ENCODE results near the gene PLCB1. TPM values are rescaled to one million over a fixed set of nuclear protein-coding genes. Genes with fewer than 3 reads are reported as not detected.
"Not testable (repeated sequence)": the region's sequence is repeated elsewhere in the genome, so short reads cannot be mapped to it uniquely, and the experiment has no call there.

PLCB1 gene
- total and polyA plus RNA-seq, 7 experiments from 2014 or later, result 0.56 to 17.6 (median 2.3) TPM

DNA sequence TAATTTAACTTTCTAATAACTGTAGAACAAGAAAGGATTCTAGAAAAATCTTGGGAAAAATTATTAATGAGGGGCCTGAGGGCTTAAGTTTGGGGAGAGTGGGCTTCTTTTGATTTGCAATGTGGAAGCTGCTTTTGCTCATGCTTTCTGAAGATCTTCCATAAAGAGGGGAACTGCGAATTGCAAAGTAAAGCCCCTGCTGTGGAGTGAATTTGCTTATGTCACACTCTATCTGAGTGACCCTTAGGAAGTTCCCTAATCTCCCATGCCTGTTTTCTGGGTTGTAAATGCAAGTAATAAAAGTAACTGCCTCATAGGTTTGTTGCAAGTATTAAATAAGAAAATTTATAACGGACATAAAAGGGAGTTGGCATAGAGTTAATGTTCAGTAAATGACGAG, 301.2 kb downstream of the PLCB1 start:
- H3K36me3 ChIP-seq (ENCODE audit: control insufficient read depth in 2 of 3, insufficient read depth in 3 of 3, low read length in 3 of 3), result no peaks in the 10 kb centered on the region
- H3K27me3 ChIP-seq (ENCODE audit: control insufficient read depth in 2 of 2, insufficient read depth in 2 of 2, low read length in 2 of 2), result no peaks in the 10 kb centered on the region
- no peak overlapping the region for H3K27ac Mint-ChIP-seq
- H3K4me1 ChIP-seq (ENCODE audit: control insufficient read depth in 2 of 2, insufficient read depth in 2 of 2, low read length in 2 of 2), result peaks cover 0 to 6% of the 10 kb centered on the region in 2 donors
- H3K27me3 Mint-ChIP-seq, result peaks cover 0 to 4% (median 0%) of the 10 kb centered on the region in 5 donors
- no peak overlapping the region for H3K27ac ChIP-seq (ENCODE audit: low read depth, low read length)
- ATAC-seq, result no peak
- ChIA-PET CTCF (no interaction called here), POLR2A (no interaction called here)
- no peak overlapping the region for H3K4me3 ChIP-seq (ENCODE audit: low read length)
- H3K4me3 Mint-ChIP-seq, result no peak overlapping the region
- intact Hi-C loops (cut with micrococcal nuclease), result no loop called here
- no peaks in the 10 kb centered on the region for H3K4me1 Mint-ChIP-seq
- no peaks in the 10 kb centered on the region for H3K9me3 Mint-ChIP-seq
- no peaks in the 10 kb centered on the region for H3K36me3 Mint-ChIP-seq
- H3K9me3 ChIP-seq (ENCODE audit: control insufficient read depth in 2 of 3, low read length in 3 of 3), result no peaks in the 10 kb centered on the region
- no peak for DNase-seq

DNA sequence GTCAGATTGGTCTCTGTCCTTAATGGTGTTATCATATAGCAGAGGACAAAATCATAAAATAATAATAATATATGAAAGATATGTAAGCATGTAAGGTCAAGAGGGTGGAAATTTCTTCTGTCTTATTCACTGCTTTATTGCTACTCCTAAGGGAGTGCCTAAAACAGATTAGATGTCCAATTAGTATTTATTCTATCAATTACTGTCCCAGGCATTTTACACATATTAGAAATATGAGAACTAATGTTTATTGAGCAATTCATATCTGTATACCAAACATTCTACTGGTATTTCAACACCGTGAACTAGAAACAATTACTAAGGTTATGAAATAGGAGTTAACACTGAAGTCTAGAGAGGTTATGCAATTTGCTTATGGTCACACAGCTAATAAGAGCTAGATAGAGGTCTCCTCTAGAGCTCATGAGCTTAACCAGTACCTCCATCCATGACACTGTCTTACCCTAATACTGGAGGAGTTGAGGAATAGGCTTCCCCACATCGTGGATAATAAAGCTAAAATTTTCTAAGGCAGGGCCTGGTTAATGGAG, 302.3 kb downstream of the PLCB1 start:
- H3K36me3 Mint-ChIP-seq, result no peaks in the 10 kb centered on the region
- H3K4me3 Mint-ChIP-seq, result no peak overlapping the region

GRCh38 chr20:8435285-8436035, 303.4 kb downstream of the PLCB1 start:
- Histone ChIP-seq H3K27me3 (ENCODE audit: control insufficient read depth in 2 of 2, insufficient read depth in 2 of 2, low read length in 2 of 2) (no peaks in the 10 kb centered on the region), H3K36me3 (ENCODE audit: control insufficient read depth in 2 of 3, insufficient read depth in 3 of 3, low read length in 3 of 3) (no peaks in the 10 kb centered on the region), H3K9me3 (ENCODE audit: control insufficient read depth in 2 of 3, low read length in 3 of 3) (no peaks in the 10 kb centered on the region), H3K4me1 (ENCODE audit: control insufficient read depth in 2 of 2, insufficient read depth in 2 of 2, low read length in 2 of 2) (no peaks in the 10 kb centered on the region), H3K27ac (ENCODE audit: low read depth, low read length) (no peak overlapping the region), H3K4me3 (ENCODE audit: low read length) (no peak overlapping the region)
- intact Hi-C loops (cut with micrococcal nuclease), result no loop called here
- Mint-ChIP-seq H3K9me3 (no peaks in the 10 kb centered on the region), H3K4me1 (no peaks in the 10 kb centered on the region), H3K27me3 (no peaks in the 10 kb centered on the region), H3K36me3 (no peaks in the 10 kb centered on the region), H3K4me3 (no peak overlapping the region), H3K27ac (no peak overlapping the region)
- ChIA-PET POLR2A (no interaction called here), CTCF (no interaction called here)
- ATAC-seq (peak; percentile 31), DNase-seq (no peak)

More for the DNA sequence above, 302.3 kb downstream of the PLCB1 start:
- ChIA-PET CTCF (interaction anchor here (0.7 kb wide), 1 partner anchor 221 kb away, joined by 3 read pairs; no protein-coding TSS in a partner anchor), POLR2A (no interaction called here)
- Histone ChIP-seq H3K4me3 (ENCODE audit: low read length) (no peak overlapping the region), H3K9me3 (ENCODE audit: control insufficient read depth in 2 of 3, low read length in 3 of 3) (no peaks in the 10 kb centered on the region), H3K4me1 (ENCODE audit: control insufficient read depth in 2 of 2, insufficient read depth in 2 of 2, low read length in 2 of 2) (no peaks in the 10 kb centered on the region), H3K36me3 (ENCODE audit: control insufficient read depth in 2 of 3, insufficient read depth in 3 of 3, low read length in 3 of 3) (no peaks in the 10 kb centered on the region), H3K27me3 (ENCODE audit: control insufficient read depth in 2 of 2, insufficient read depth in 2 of 2, low read length in 2 of 2) (no peaks in the 10 kb centered on the region), H3K27ac (ENCODE audit: low read depth, low read length) (no peak overlapping the region)
- no peaks in the 10 kb centered on the region for H3K4me1 Mint-ChIP-seq
- H3K27ac Mint-ChIP-seq, result no peak overlapping the region
- intact Hi-C loops (cut with micrococcal nuclease), result no loop called here
- peak; percentile 34 for ATAC-seq
- DNase-seq, result no peak
- H3K27me3 Mint-ChIP-seq, result no peaks in the 10 kb centered on the region
- H3K9me3 Mint-ChIP-seq, result no peaks in the 10 kb centered on the region

GRCh38 chr20:8436938-8437337, 304.9 kb downstream of the PLCB1 start:
- H3K27me3 ChIP-seq (ENCODE audit: control insufficient read depth in 2 of 2, insufficient read depth in 2 of 2, low read length in 2 of 2); H3K27me3 Mint-ChIP-seq; H3K4me1 Mint-ChIP-seq; H3K4me1 ChIP-seq (ENCODE audit: control insufficient read depth in 2 of 2, insufficient read depth in 2 of 2, low read length in 2 of 2); H3K9me3 Mint-ChIP-seq; CTCF ChIA-PET; DNase-seq; H3K36me3 ChIP-seq (ENCODE audit: control insufficient read depth in 2 of 3, insufficient read depth in 3 of 3, low read length in 3 of 3); H3K27ac ChIP-seq (ENCODE audit: low read depth, low read length); ATAC-seq; H3K9me3 ChIP-seq (ENCODE audit: control insufficient read depth in 2 of 3, low read length in 3 of 3); H3K4me3 Mint-ChIP-seq; H3K27ac Mint-ChIP-seq; H3K4me3 ChIP-seq (ENCODE audit: low read length); POLR2A ChIA-PET; intact Hi-C loops (cut with micrococcal nuclease); H3K36me3 Mint-ChIP-seq: not testable (repeated sequence)

DNA sequence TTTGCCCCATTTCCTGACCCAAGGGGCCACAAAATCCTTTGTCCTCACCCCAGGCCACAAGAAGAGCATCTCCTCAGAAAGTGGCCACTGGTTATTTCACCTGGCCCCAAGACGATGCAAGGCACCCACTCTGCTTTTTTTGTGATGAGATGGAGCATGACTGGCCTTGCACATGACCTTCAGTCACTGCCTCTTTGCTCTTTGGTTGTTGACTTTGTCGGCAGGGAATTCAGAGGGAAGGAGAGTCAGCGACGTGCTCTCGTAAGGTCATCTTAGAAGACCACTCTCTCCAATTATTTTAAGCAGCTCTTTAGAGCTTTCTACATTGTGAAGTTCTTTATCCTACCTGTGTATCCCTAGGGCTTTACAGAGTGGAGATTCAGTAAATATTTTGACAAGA, 306.7 kb downstream of the PLCB1 start:
- H3K4me1 Mint-ChIP-seq, result no peaks in the 10 kb centered on the region
- POLR2A ChIA-PET, result no interaction called here
- no peak overlapping the region for H3K4me3 Mint-ChIP-seq
- H3K27me3 Mint-ChIP-seq, result no peaks in the 10 kb centered on the region
- H3K27ac Mint-ChIP-seq, result no peak overlapping the region
- Histone ChIP-seq H3K9me3 (ENCODE audit: control insufficient read depth in 2 of 3, low read length in 3 of 3) (no peaks in the 10 kb centered on the region), H3K27ac (ENCODE audit: low read depth, low read length) (no peak overlapping the region), H3K4me3 (ENCODE audit: low read length) (no peak overlapping the region), H3K36me3 (ENCODE audit: control insufficient read depth in 2 of 3, insufficient read depth in 3 of 3, low read length in 3 of 3) (no peaks in the 10 kb centered on the region), H3K4me1 (ENCODE audit: control insufficient read depth in 2 of 2, insufficient read depth in 2 of 2, low read length in 2 of 2) (no peaks in the 10 kb centered on the region), H3K27me3 (ENCODE audit: control insufficient read depth in 2 of 2, insufficient read depth in 2 of 2, low read length in 2 of 2) (no peaks in the 10 kb centered on the region)
- CTCF ChIA-PET, result no interaction called here
- intact Hi-C loops (cut with micrococcal nuclease), result no loop called here
- peaks cover 0 to 3% (median 0%) of the 10 kb centered on the region in 11 donors for H3K9me3 Mint-ChIP-seq
- DNase-seq, result no peak
- H3K36me3 Mint-ChIP-seq, result no peaks in the 10 kb centered on the region
- ATAC-seq, result no peak

GRCh38 chr20:8443464-8444072, 311.5 kb downstream of the PLCB1 start:
- Mint-ChIP-seq H3K27me3 (no peaks in the 10 kb centered on the region), H3K27ac (no peak overlapping the region)
- POLR2A ChIA-PET, result no interaction called here

More at GRCh38 chr20:8443464-8444072, 311.5 kb downstream of the PLCB1 start:
- ATAC-seq (no peak), DNase-seq (no peak)
- H3K27ac ChIP-seq (ENCODE audit: low read depth, low read length), result no peak overlapping the region
- Mint-ChIP-seq H3K9me3 (peaks cover 0 to 3% (median 0%) of the 10 kb centered on the region in 11 donors), H3K36me3 (no peaks in the 10 kb centered on the region), H3K4me3 (no peak overlapping the region), H3K4me1 (no peaks in the 10 kb centered on the region)
- H3K4me3 ChIP-seq (ENCODE audit: low read length), result no peak overlapping the region
- no peaks in the 10 kb centered on the region for H3K4me1 ChIP-seq (ENCODE audit: control insufficient read depth in 2 of 2, insufficient read depth in 2 of 2, low read length in 2 of 2)
- CTCF ChIA-PET, result no interaction called here
- H3K9me3 ChIP-seq (ENCODE audit: control insufficient read depth in 2 of 3, low read length in 3 of 3), result no peaks in the 10 kb centered on the region
- H3K36me3 ChIP-seq (ENCODE audit: control insufficient read depth in 2 of 3, insufficient read depth in 3 of 3, low read length in 3 of 3), result no peaks in the 10 kb centered on the region
- H3K27me3 ChIP-seq (ENCODE audit: control insufficient read depth in 2 of 2, insufficient read depth in 2 of 2, low read length in 2 of 2), result no peaks in the 10 kb centered on the region
- intact Hi-C loops (cut with micrococcal nuclease), result no loop called here
